Measurements from ENCODE around the gene CRYGC. TPM values are rescaled to one million over a fixed set of nuclear protein-coding genes. Genes with fewer than 3 reads are reported as not detected.

Gene CRYGC
- total and polyA plus RNA-seq, 2 donors (not counting 1 experiment from before 2014, with no cell fraction given), result not detected

- CTCF ChIA-PET, result no interaction called here
- Histone ChIP-seq H3K27me3 (replicated peaks in 1 of 4; ENCODE audit: control extremely low read depth in 1 of 4, control insufficient read depth in 3 of 4, insufficient read depth in 4 of 4, low read length in 3 of 4) (no peaks in the 10 kb centered on the region), H3K4me1 (ENCODE audit: control insufficient read depth in 2 of 2, insufficient read depth in 2 of 2, low read length in 2 of 2) (no peaks in the 10 kb centered on the region), H2AFZ (ENCODE audit: insufficient read depth, low read depth, low read length, poor library complexity, severe bottlenecking) (no peak overlapping the region), H3K36me3 (replicated peaks in 1 of 2; ENCODE audit: control extremely low read depth in 1 of 2, control insufficient read depth in 1 of 2, extremely low read depth in 1 of 2, insufficient read depth in 2 of 2, low read length in 1 of 2) (no peaks in the 10 kb centered on the region), H3K4me2 (replicated peaks; ENCODE audit: low read depth, low read length, poor library complexity, severe bottlenecking) (no peak overlapping the region), H3K27ac (ENCODE audit: low read length in 2 of 2) (no peak overlapping the region), H4K20me1 (ENCODE audit: control insufficient read depth, insufficient read depth, low read length, poor library complexity, severe bottlenecking) (no peaks in the 10 kb centered on the region), H3K9me3 (ENCODE audit: control extremely low read depth in 1 of 3, control insufficient read depth in 2 of 3, insufficient read depth in 1 of 3, low read length in 2 of 3) (peaks cover 0 to 14% (median 0%) of the 10 kb centered on the region in 3 donors), H3K9ac (ENCODE audit: low read length) (no peak overlapping the region), H3K4me3 (ENCODE audit: control extremely low read depth in 1 of 5, extremely low read depth in 1 of 5, insufficient read depth in 1 of 5, low read depth in 2 of 5, low read length in 4 of 5) (no peak overlapping the region), H3K79me2 (ENCODE audit: control insufficient read depth, insufficient read depth, low read length) (no peaks in the 10 kb centered on the region)
- DNase-seq, result no peak
- 100% methylated on average over 2 of the region's 2 CpGs for WGBS (ENCODE audit: insufficient coverage)
- intact Hi-C loops (cut with micrococcal nuclease), result no loop called here
- Mint-ChIP-seq H3K27me3 (peaks cover 7% of the 10 kb centered on the region), H3K27ac (no peak overlapping the region), H3K4me1 (no peaks in the 10 kb centered on the region), H3K4me3 (no peak overlapping the region), H3K9me3 (ENCODE audit: insufficient read depth) (peaks cover 7% of the 10 kb centered on the region)
- TF ChIP-seq EZH2 (IDR thresholded peaks at IDR 0.05; ENCODE audit: borderline replicate concordance, insufficient read depth, low read depth, low read length, poor library complexity, severe bottlenecking) (no peak), CTCF (IDR thresholded peaks at IDR 0.05) (no peak)
- POLR2A ChIA-PET, result no interaction called here
- ATAC-seq (ENCODE audit: low read depth), result no peak
Measured at GRCh38 chr2:208136716-208137094, 7.1 kb upstream of the CRYGC start.

- ChIA-PET CTCF (no interaction called here), POLR2A (no interaction called here)
- ATAC-seq (ENCODE audit: low read depth) (no peak), DNase-seq (no peak)
- TF ChIP-seq EZH2 (IDR thresholded peaks at IDR 0.05; ENCODE audit: borderline replicate concordance, insufficient read depth, low read depth, low read length, poor library complexity, severe bottlenecking) (no peak), CTCF (IDR thresholded peaks at IDR 0.05) (no peak)
- peaks cover 7% of the 10 kb centered on the region for H3K9me3 Mint-ChIP-seq (ENCODE audit: insufficient read depth)
- H3K4me3 ChIP-seq (ENCODE audit: control extremely low read depth in 1 of 5, extremely low read depth in 1 of 5, insufficient read depth in 1 of 5, low read depth in 2 of 5, low read length in 4 of 5), result no peak overlapping the region
- intact Hi-C loops (cut with micrococcal nuclease), result no loop called here
- no peaks in the 10 kb centered on the region for H3K79me2 ChIP-seq (ENCODE audit: control insufficient read depth, insufficient read depth, low read length)
- 96% methylated on average over 7 of the region's 11 CpGs for WGBS (ENCODE audit: insufficient coverage)
- H3K27ac Mint-ChIP-seq, result no peak overlapping the region
- H4K20me1 ChIP-seq (ENCODE audit: control insufficient read depth, insufficient read depth, low read length, poor library complexity, severe bottlenecking), result no peaks in the 10 kb centered on the region
- H3K4me3 Mint-ChIP-seq, result no peak overlapping the region
- no peak overlapping the region for H2AFZ ChIP-seq (ENCODE audit: insufficient read depth, low read depth, low read length, poor library complexity, severe bottlenecking)
- peaks cover 0 to 12% (median 0%) of the 10 kb centered on the region in 3 donors for H3K9me3 ChIP-seq (ENCODE audit: control extremely low read depth in 1 of 3, control insufficient read depth in 2 of 3, insufficient read depth in 1 of 3, low read length in 2 of 3)
- H3K9ac ChIP-seq (ENCODE audit: low read length), result no peak overlapping the region
- no peaks in the 10 kb centered on the region for H3K36me3 ChIP-seq (replicated peaks in 1 of 2; ENCODE audit: control extremely low read depth in 1 of 2, control insufficient read depth in 1 of 2, extremely low read depth in 1 of 2, insufficient read depth in 2 of 2, low read length in 1 of 2)
- H3K27me3 ChIP-seq (replicated peaks in 1 of 4; ENCODE audit: control extremely low read depth in 1 of 4, control insufficient read depth in 3 of 4, insufficient read depth in 4 of 4, low read length in 3 of 4), result no peaks in the 10 kb centered on the region
- H3K27me3 Mint-ChIP-seq, result peaks cover 7% of the 10 kb centered on the region
- H3K4me1 Mint-ChIP-seq, result no peaks in the 10 kb centered on the region
- no peak overlapping the region for H3K27ac ChIP-seq (ENCODE audit: low read length in 2 of 2)
- no peak overlapping the region for H3K4me2 ChIP-seq (replicated peaks; ENCODE audit: low read depth, low read length, poor library complexity, severe bottlenecking)
- no peaks in the 10 kb centered on the region for H3K4me1 ChIP-seq (ENCODE audit: control insufficient read depth in 2 of 2, insufficient read depth in 2 of 2, low read length in 2 of 2)
Measured at GRCh38 chr2:208135794-208136715, 6.4 kb upstream of the CRYGC start.
